Thoracic aorta (tissue), 2 donors: ENCODE data around the gene FCN1. TPM values are rescaled to one million over a fixed set of nuclear protein-coding genes. Genes with fewer than 3 reads are reported as not detected.

Source experiments
- ATAC-seq: fragments of 150-250 bp; one replicate; pipeline ENCODE4 v1.8.0; 2017; ENCODE audit warnings: low read depth; ENCODE audit not compliant: insufficient number of reproducible peaks, low FRiP score
- DNase-seq: peaks from one replicate; pipeline ENCODE4 v3.0.0-alpha.2; 2020; ENCODE audit warnings: low spot score
- H3K27ac ChIP-seq, 2 donors: fragments of 200-600 bp; sonication (generic); 1 replicate in 1 of 2; 2 replicates in 1 of 2; pipeline ENCODE4 v1.5.1; 2016; ENCODE audit warnings: mild to moderate bottlenecking in 2 of 2, moderate library complexity in 2 of 2
- H3K27me3 ChIP-seq: fragments of 200-600 bp; sonication (generic); replicated peaks from 2 replicates; pipeline ENCODE4 v1.6.0; 2016; ENCODE audit warnings: mild to moderate bottlenecking; ENCODE audit not compliant: insufficient read depth
- H3K36me3 ChIP-seq: fragments of 200-600 bp; sonication (generic); one replicate; pipeline ENCODE4 v1.5.1; 2016
- H3K4me1 ChIP-seq, 2 donors: fragments of 200-600 bp; sonication (generic); 1 replicate in 1 of 2; 2 replicates in 1 of 2; pipeline versions ENCODE4 v1.5.1 to v1.6.0; 2016; ENCODE audit warnings: low read depth in 2 of 2, mild to moderate bottlenecking in 1 of 2; ENCODE audit not compliant: control insufficient read depth in 1 of 2
- H3K4me3 ChIP-seq: fragments of 200-600 bp; sonication (generic); 2 replicates; pipeline ENCODE4 v1.5.1; 2016; ENCODE audit warnings: mild to moderate bottlenecking
- H3K9me3 ChIP-seq: fragments of 200-600 bp; sonication (generic); 2 replicates; pipeline ENCODE4 v1.5.1; 2016
- CTCF ChIP-seq: fragments of 200-600 bp; sonication (generic); IDR thresholded peaks from one replicate; pipeline ENCODE4 v1.5.1; 2019; ENCODE audit warnings: antibody characterized with exemption
- total RNA-seq, 2 donors: library from RNA; depleted of rRNA; stranded (reverse); fragments of >200 nt; gene quantifications; one replicate each; pipeline versions ENCODE4 v1.1.0 to v1.2.3, GENCODE V29; 2016

FCN1 gene
- total RNA-seq, 2 donors from 2014 or later, result 2.2 to 14.3 TPM

- no peaks in the 10 kb centered on the region for H3K4me1 ChIP-seq
- no peak for DNase-seq
- H3K9me3 ChIP-seq, result no peaks in the 10 kb centered on the region
- no peak for TF ChIP-seq CTCF
- no peaks in the 10 kb centered on the region for H3K36me3 ChIP-seq
- H3K27me3 ChIP-seq, result no peaks in the 10 kb centered on the region
- no peak overlapping the region for H3K27ac ChIP-seq
- ATAC-seq, result no peak
- H3K4me3 ChIP-seq, result no peak overlapping the region
These were observed 27.2 kb upstream of the FCN1 start for GRCh38 chr9:134944916-134945315.

- ATAC-seq (no peak), DNase-seq (no peak)
- Histone ChIP-seq H3K4me3 (no peak overlapping the region), H3K9me3 (no peaks in the 10 kb centered on the region), H3K4me1 (no peaks in the 10 kb centered on the region), H3K27me3 (no peaks in the 10 kb centered on the region), H3K36me3 (no peaks in the 10 kb centered on the region), H3K27ac (no peak overlapping the region)
- no peak for TF ChIP-seq CTCF
These were observed 26.7 kb upstream of the FCN1 start for GRCh38 chr9:134944351-134944802.

GRCh38 chr9:134943836-134944235 lies 26.1 kb upstream of the FCN1 start:
- TF ChIP-seq CTCF, result no peak
- no peaks in the 10 kb centered on the region for H3K4me1 ChIP-seq
- no peaks in the 10 kb centered on the region for H3K36me3 ChIP-seq
- no peaks in the 10 kb centered on the region for H3K9me3 ChIP-seq
- no peak for DNase-seq
- no peak for ATAC-seq
- no peak overlapping the region for H3K27ac ChIP-seq
- no peak overlapping the region for H3K4me3 ChIP-seq
- H3K27me3 ChIP-seq, result no peaks in the 10 kb centered on the region

- no peaks in the 10 kb centered on the region for H3K27me3 ChIP-seq
- no peak for DNase-seq
These were observed 25.7 kb upstream of the FCN1 start for GRCh38 chr9:134943411-134943810.

GRCh38 chr9:134942788-134943184 lies 25.1 kb upstream of the FCN1 start:
- Histone ChIP-seq H3K4me3 (no peak overlapping the region), H3K9me3 (no peaks in the 10 kb centered on the region), H3K36me3 (no peaks in the 10 kb centered on the region), H3K4me1 (no peaks in the 10 kb centered on the region), H3K27ac (no peak overlapping the region), H3K27me3 (no peaks in the 10 kb centered on the region)
- DNase-seq (no peak), ATAC-seq (no peak)
- no peak for TF ChIP-seq CTCF

More at GRCh38 chr9:134943411-134943810, 25.7 kb upstream of the FCN1 start:
- TF ChIP-seq CTCF, result no peak
- no peaks in the 10 kb centered on the region for H3K4me1 ChIP-seq
- no peak overlapping the region for H3K27ac ChIP-seq
- no peaks in the 10 kb centered on the region for H3K9me3 ChIP-seq
- H3K36me3 ChIP-seq, result no peaks in the 10 kb centered on the region
- H3K4me3 ChIP-seq, result no peak overlapping the region
- no peak for ATAC-seq
